ENCODE data around the gene NOL12.

DNA sequence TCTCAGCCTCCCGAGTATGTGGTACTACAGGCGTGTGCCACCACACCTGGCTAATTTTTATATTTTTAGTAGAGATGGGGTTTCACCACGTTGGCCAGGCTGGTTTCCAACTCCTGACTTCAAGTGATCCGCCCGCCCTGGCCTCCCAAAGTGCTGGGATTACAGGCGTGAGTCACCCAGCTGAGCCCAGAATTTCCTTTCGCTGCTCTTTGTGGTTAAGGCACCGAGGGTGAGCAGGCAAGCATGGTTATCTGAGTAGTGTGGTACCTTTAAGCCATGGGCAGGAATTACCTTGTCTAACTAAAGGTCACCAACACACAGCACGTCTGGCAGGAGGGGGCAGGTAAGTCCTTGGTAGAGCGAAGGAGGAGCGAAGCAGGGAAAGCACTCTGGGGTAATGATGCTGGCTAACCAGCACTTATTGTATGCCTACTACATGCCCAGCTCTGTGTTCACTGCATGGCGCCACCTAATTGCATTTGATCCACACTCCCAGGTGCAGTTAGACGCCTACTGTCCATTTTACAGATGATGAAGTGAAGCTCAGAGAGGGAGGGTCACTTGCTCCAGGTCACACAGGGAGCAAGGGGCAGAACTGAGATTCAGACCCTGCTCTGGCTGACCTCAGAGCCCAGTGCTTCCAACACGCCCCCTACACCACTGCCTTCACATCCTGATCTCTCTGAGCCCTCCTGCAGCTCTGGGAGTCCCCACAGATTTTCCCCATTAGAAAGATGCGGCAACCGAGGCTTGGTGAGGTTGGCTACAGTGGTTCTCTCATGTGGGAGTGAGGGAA is 56.4 kb downstream of the NOL12 start:
- TF ChIP-seq, protein P1, sequence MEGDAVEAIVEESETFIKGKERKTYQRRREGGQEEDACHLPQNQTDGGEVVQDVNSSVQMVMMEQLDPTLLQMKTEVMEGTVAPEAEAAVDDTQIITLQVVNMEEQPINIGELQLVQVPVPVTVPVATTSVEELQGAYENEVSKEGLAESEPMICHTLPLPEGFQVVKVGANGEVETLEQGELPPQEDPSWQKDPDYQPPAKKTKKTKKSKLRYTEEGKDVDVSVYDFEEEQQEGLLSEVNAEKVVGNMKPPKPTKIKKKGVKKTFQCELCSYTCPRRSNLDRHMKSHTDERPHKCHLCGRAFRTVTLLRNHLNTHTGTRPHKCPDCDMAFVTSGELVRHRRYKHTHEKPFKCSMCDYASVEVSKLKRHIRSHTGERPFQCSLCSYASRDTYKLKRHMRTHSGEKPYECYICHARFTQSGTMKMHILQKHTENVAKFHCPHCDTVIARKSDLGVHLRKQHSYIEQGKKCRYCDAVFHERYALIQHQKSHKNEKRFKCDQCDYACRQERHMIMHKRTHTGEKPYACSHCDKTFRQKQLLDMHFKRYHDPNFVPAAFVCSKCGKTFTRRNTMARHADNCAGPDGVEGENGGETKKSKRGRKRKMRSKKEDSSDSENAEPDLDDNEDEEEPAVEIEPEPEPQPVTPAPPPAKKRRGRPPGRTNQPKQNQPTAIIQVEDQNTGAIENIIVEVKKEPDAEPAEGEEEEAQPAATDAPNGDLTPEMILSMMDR (IDR thresholded peaks at IDR 0.05; ENCODE audit: low read length), result no peak
- TF ChIP-seq EZH2 (IDR thresholded peaks at IDR 0.05; ENCODE audit: borderline replicate concordance, low read length), result no peak
